ENCODE data around the gene IDH3B. TPM values are rescaled to one million over a fixed set of nuclear protein-coding genes. Genes with fewer than 3 reads are reported as not detected.

IDH3B gene
- polyA plus RNA-seq, 3 donors, result 102 to 224 (median 103) TPM

- peaks cover 0 to 21% of the 10 kb centered on the region in 2 donors for H3K9me3 ChIP-seq (replicated peaks in 1 of 2; ENCODE audit: control insufficient read depth in 1 of 2, insufficient read depth in 1 of 2, low read length in 2 of 2)
- no peak for DNase-seq
- H3K27me3 Mint-ChIP-seq (ENCODE audit: low read depth in 3 of 3), result peaks cover 72 to 89% (median 79%) of the 10 kb centered on the region in 3 donors
- no peak overlapping the region for H3K4me3 ChIP-seq (replicated peaks in 1 of 3; ENCODE audit: low read depth in 2 of 3, low read length in 3 of 3)
- intact Hi-C loops (cut with micrococcal nuclease), result no loop called here
- no peak overlapping the region for H3K27ac ChIP-seq (ENCODE audit: low read depth in 1 of 2, low read length in 2 of 2)
- H2AFZ ChIP-seq (ENCODE audit: insufficient read depth, low read depth, low read length, poor library complexity, severe bottlenecking), result no peak overlapping the region
- H3K9ac ChIP-seq (ENCODE audit: insufficient read depth, low read length, poor library complexity, severe bottlenecking), result no peak overlapping the region
- 0% methylated on average over 35 of the region's 64 CpGs for WGBS (ENCODE audit: insufficient coverage)
- H3K36me3 Mint-ChIP-seq, result peaks cover 4 to 15% of the 10 kb centered on the region in 2 donors
- no peaks in the 10 kb centered on the region for H3K79me2 ChIP-seq (ENCODE audit: insufficient read depth, low read length)
- no peak for TF ChIP-seq CTCF (IDR thresholded peaks at IDR 0.05)
- H3K4me1 Mint-ChIP-seq, result peaks cover 11% of the 10 kb centered on the region
- peaks cover 45 to 69% of the 10 kb centered on the region in 2 donors for H3K27me3 ChIP-seq (ENCODE audit: control insufficient read depth in 2 of 2, insufficient read depth in 2 of 2, low read length in 2 of 2)
- no peaks in the 10 kb centered on the region for H4K20me1 ChIP-seq (ENCODE audit: insufficient read depth, low read length)
- no peak overlapping the region for H3K4me3 Mint-ChIP-seq
- no peaks in the 10 kb centered on the region for H3K36me3 ChIP-seq (replicated peaks in 1 of 2; ENCODE audit: control insufficient read depth in 1 of 2, insufficient read depth in 2 of 2, low read length in 2 of 2)
- peaks cover 3 to 13% of the 10 kb centered on the region in 2 donors for H3K4me1 ChIP-seq (ENCODE audit: control insufficient read depth in 1 of 2, insufficient read depth in 2 of 2, low read length in 2 of 2)
- H3K4me2 ChIP-seq (replicated peaks; ENCODE audit: extremely low read depth, low read length, poor library complexity, severe bottlenecking), result peak overlapping the region; percentile 65
- H3K9me3 Mint-ChIP-seq, result peaks cover 0 to 20% (median 12%) of the 10 kb centered on the region in 7 donors
- H3K27ac Mint-ChIP-seq, result no peak overlapping the region
These were observed 28.9 kb upstream of the IDH3B start for GRCh38 chr20:2692886-2693285.

- intact Hi-C loops (cut with micrococcal nuclease), result no loop called here
- Mint-ChIP-seq H3K4me1 (peaks cover 13% of the 10 kb centered on the region), H3K4me3 (peak within 1 kb of the TSS; percentile 92 to 99), H3K36me3 (peaks cover 4 to 15% of the 10 kb centered on the region in 2 donors), H3K27ac (peak within 1 kb of the TSS in 3 of 7 donors; percentile 4 to 84 (median 54)), H3K27me3 (ENCODE audit: low read depth in 3 of 3) (peaks cover 78 to 89% (median 82%) of the 10 kb centered on the region in 3 donors), H3K9me3 (peaks cover 0 to 20% (median 12%) of the 10 kb centered on the region in 7 donors)
- Histone ChIP-seq H3K27ac (ENCODE audit: low read depth in 1 of 2, low read length in 2 of 2) (no peak within 1 kb of the TSS), H3K9ac (ENCODE audit: insufficient read depth, low read length, poor library complexity, severe bottlenecking) (no peak within 1 kb of the TSS), H4K20me1 (ENCODE audit: insufficient read depth, low read length) (no peaks in the 10 kb centered on the region), H3K27me3 (ENCODE audit: control insufficient read depth in 2 of 2, insufficient read depth in 2 of 2, low read length in 2 of 2) (peaks cover 45 to 74% of the 10 kb centered on the region in 2 donors), H3K4me2 (replicated peaks; ENCODE audit: extremely low read depth, low read length, poor library complexity, severe bottlenecking) (peak within 1 kb of the TSS; percentile 65), H2AFZ (ENCODE audit: insufficient read depth, low read depth, low read length, poor library complexity, severe bottlenecking) (peak within 1 kb of the TSS; percentile 61), H3K79me2 (ENCODE audit: insufficient read depth, low read length) (no peaks in the 10 kb centered on the region), H3K4me3 (replicated peaks in 1 of 3; ENCODE audit: low read depth in 2 of 3, low read length in 3 of 3) (peak within 1 kb of the TSS in 1 of 3 experiments; percentile 68), H3K9me3 (replicated peaks in 1 of 2; ENCODE audit: control insufficient read depth in 1 of 2, insufficient read depth in 1 of 2, low read length in 2 of 2) (peaks cover 0 to 21% of the 10 kb centered on the region in 2 donors), H3K4me1 (ENCODE audit: control insufficient read depth in 1 of 2, insufficient read depth in 2 of 2, low read length in 2 of 2) (peaks cover 6 to 17% of the 10 kb centered on the region in 2 donors), H3K36me3 (replicated peaks in 1 of 2; ENCODE audit: control insufficient read depth in 1 of 2, insufficient read depth in 2 of 2, low read length in 2 of 2) (no peaks in the 10 kb centered on the region)
- WGBS (ENCODE audit: insufficient coverage), result 6% methylated on average over 93 of the region's 106 CpGs
- DNase-seq, result peak in 1 of 3 donors; percentile 20
- no peak for TF ChIP-seq CTCF (IDR thresholded peaks at IDR 0.05)
These were observed 28.2 kb upstream of the IDH3B start, which contains the start of gene EBF4 for GRCh38 chr20:2692036-2692885. Gene EBF4 (plus strand): TSS chr20:2692780. CDS start chr20:2693646, 866 bp downstream.

All from CD14-positive monocyte (primary cell).